Cerebellar cortex (tissue), 1 donor: ENCODE data around the gene PCBP3.
A peak's percentile ranks its signal among the peaks of the same experiment; 100 is the strongest.
"Not testable (repeated sequence)": the region's sequence is repeated elsewhere in the genome, so short reads cannot be mapped to it uniquely, and the experiment has no call there.

Experiments used
- DNase-seq: peaks from one replicate; pipeline ENCODE4 v3.0.0-alpha.2; 2015; ENCODE audit warnings: low spot score

PCBP3 gene

GRCh38 chr21:45845063-45845769, 201.7 kb downstream of the PCBP3 start:
- DNase-seq, result no peak

- no peak for DNase-seq
These were observed 202.2 kb downstream of the PCBP3 start for GRCh38 chr21:45845770-45846090.

- peak; percentile 93 for DNase-seq
These were observed 203.0 kb downstream of the PCBP3 start for GRCh38 chr21:45846373-45847160.

- DNase-seq, result peak; percentile 92
These were observed 204.3 kb downstream of the PCBP3 start for GRCh38 chr21:45847870-45848269.

GRCh38 chr21:45848331-45848730, 204.8 kb downstream of the PCBP3 start:
- peak; percentile 67 for DNase-seq

GRCh38 chr21:45848805-45849204, 205.3 kb downstream of the PCBP3 start:
- no peak for DNase-seq

GRCh38 chr21:45849651-45850050, 206.1 kb downstream of the PCBP3 start:
- DNase-seq, result no peak

GRCh38 chr21:45850181-45850580, 206.7 kb downstream of the PCBP3 start:
- no peak for DNase-seq

GRCh38 chr21:45852386-45852785, 208.9 kb downstream of the PCBP3 start:
- not testable (repeated sequence) for DNase-seq

- DNase-seq, result no peak
These were observed 209.4 kb downstream of the PCBP3 start for GRCh38 chr21:45852886-45853400.

- no peak for DNase-seq
These were observed 210.3 kb downstream of the PCBP3 start for GRCh38 chr21:45853703-45854342.

GRCh38 chr21:45854690-45855247, 211.2 kb downstream of the PCBP3 start:
- no peak for DNase-seq

- no peak for DNase-seq
These were observed 211.8 kb downstream of the PCBP3 start for GRCh38 chr21:45855248-45855811.

- no peak for DNase-seq
These were observed 212.9 kb downstream of the PCBP3 start for GRCh38 chr21:45856442-45856841.

GRCh38 chr21:45856906-45857305, 213.4 kb downstream of the PCBP3 start:
- no peak for DNase-seq

GRCh38 chr21:45857761-45858160, 214.2 kb downstream of the PCBP3 start:
- no peak for DNase-seq

GRCh38 chr21:45858180-45858579, 214.7 kb downstream of the PCBP3 start:
- no peak for DNase-seq

GRCh38 chr21:45859041-45859761, 215.7 kb downstream of the PCBP3 start:
- DNase-seq, result no peak

- no peak for DNase-seq
These were observed 216.3 kb downstream of the PCBP3 start for GRCh38 chr21:45859762-45860357.

GRCh38 chr21:45860493-45861155, 217.1 kb downstream of the PCBP3 start:
- DNase-seq, result no peak
